Subcutaneous adipose tissue (tissue), 4 donors: ENCODE data around the gene AP1G1. TPM values are rescaled to one million over a fixed set of nuclear protein-coding genes. Genes with fewer than 3 reads are reported as not detected.

ENCODE experiments used
- total RNA-seq, 4 donors: library from RNA; depleted of rRNA; stranded (reverse); fragments of >200 nt; gene quantifications; one replicate each; pipeline ENCODE4 v1.1.0, GENCODE V29; 2016
- TF ChIP-seq, protein P1 (sequence below): fragments of 450-650 bp; IDR thresholded peaks from one replicate; pipeline ENCODE4 v1.5.1; 2016; ENCODE audit warnings: low read depth, mild to moderate bottlenecking, control low read depth, antibody characterized with exemption, moderate library complexity

Gene AP1G1
- total RNA-seq, 4 donors from 2014 or later, result 69.0 to 114 (median 81.2) TPM

DNA sequence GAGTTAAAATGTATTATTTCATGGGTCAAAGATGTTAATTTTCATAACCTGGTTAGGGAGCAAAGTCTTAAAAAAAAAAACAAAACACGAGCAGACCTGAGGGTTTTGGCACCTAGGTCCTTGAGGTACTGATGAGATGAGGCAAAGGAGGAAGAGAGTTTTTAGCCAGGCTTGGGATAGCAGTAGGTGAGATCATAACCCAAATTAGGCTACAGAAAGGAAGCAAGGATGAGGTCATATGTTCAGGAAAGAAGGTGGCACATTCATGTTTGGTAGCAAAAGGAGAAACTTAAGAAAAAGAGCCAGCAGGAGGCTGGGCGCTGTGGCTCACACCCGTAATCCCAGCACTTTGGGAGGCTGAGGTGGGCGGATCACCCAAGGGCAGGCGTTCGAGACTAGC, 40.0 kb upstream of the AP1G1 start:
- TF ChIP-seq, protein P1, sequence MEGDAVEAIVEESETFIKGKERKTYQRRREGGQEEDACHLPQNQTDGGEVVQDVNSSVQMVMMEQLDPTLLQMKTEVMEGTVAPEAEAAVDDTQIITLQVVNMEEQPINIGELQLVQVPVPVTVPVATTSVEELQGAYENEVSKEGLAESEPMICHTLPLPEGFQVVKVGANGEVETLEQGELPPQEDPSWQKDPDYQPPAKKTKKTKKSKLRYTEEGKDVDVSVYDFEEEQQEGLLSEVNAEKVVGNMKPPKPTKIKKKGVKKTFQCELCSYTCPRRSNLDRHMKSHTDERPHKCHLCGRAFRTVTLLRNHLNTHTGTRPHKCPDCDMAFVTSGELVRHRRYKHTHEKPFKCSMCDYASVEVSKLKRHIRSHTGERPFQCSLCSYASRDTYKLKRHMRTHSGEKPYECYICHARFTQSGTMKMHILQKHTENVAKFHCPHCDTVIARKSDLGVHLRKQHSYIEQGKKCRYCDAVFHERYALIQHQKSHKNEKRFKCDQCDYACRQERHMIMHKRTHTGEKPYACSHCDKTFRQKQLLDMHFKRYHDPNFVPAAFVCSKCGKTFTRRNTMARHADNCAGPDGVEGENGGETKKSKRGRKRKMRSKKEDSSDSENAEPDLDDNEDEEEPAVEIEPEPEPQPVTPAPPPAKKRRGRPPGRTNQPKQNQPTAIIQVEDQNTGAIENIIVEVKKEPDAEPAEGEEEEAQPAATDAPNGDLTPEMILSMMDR, result no peak

DNA sequence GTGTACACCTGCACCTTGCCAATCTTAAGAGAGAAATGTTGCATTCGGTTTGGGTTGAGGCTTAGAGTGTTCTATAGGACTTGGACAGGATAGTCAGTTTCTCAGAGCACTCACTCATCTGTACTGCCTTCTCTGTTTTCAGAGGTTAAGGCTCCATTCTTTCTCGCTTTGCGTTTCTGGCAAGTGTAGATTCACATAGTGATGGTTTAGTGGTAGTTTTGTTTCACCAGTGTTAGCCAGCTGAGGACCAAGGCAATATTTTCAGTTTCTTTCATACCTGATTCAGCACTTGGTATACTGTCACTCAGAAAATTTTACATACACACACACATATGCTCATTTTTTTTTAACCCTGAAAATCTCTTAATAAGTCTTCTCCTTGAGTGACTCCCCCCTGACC, 38.5 kb upstream of the AP1G1 start:
- TF ChIP-seq, protein P1, result no peak

DNA sequence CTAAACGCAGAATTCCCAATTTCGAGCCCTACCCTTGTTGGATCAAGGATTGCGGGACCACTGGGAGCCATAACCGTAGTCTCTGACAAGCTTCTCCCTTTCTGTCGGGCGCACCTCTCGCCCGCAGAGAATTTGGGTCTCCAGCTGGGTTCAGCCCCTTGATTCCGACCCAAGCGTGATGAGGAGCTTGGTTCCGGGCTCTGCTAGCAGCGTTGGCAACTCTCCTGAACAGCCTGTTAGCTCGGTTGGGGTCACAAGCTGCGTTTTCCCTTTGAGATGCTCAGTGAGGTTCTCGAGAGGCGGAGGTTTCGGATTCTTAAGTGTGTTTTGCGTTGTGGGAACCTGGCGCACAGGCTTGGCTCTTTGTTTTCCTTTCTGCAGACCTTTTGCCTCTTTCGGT, 37.8 kb upstream of the AP1G1 start:
- TF ChIP-seq, protein P1, result no peak

DNA sequence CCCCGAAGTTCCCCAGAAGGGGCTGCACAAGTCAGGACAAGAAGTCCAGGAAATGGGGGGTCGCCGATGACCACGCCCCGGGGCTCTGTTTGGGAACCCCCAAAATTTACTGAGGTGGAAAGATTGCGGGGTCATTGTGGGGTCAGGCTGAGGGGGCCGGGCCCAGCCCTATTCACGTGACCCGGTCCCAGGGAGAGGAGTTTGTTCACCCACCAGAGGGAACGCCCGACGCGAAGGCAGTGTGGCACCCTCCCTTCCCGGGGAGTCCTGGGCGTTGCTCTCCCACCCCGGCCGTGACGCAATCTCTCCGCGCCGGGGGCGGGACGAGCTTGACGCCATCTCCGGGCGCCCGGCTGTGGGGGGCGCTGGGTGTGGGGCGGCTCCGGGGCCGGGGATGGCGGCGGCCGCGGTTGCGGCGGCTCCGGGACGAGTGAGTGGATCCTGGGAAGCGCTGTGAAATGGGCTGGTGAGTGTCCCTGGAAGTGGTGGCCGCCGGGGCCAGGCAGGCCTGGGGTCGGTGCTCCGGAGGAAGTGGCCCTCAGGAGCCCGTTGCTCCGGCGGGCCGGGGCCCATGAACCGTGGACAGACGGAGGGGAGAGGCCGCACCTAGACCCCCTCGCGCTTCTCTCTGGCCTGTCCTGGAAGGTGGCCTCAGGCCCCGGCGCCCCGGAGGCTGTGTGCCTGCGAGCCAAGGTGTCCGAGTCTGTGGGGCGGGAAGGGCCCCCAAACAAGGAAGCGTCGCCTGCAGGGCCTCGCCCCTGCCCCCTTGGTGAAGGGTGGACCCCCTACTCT, 37.2 kb upstream of the AP1G1 start, which contains the start of gene ATXN1L:
TSS of gene ATXN1L (plus strand) at position 338 of the 792 bp plus-strand sequence. CDS start 3,765 bp downstream, outside the sequence.
- TF ChIP-seq, protein P1, result no peak

DNA sequence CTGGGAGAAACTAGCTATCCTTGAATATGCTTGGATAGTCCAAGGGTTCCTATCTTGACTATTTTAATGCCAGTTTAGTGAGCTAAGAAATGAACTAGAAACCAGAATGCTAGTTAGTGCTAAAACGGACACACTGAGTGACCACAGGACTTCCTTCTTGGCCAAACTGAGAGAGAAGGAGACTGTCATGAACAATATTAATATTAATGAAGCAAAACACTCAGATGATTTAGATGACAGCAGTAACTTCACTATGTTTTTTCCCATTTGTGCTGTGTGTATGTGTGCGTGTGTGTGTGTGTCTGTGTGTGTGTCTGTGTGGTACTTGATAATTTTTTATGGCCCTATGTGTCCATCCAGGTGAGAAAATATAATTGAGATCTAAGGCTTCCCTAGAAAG, 34.9 kb upstream of the AP1G1 start:
- TF ChIP-seq, protein P1, result no peak

DNA sequence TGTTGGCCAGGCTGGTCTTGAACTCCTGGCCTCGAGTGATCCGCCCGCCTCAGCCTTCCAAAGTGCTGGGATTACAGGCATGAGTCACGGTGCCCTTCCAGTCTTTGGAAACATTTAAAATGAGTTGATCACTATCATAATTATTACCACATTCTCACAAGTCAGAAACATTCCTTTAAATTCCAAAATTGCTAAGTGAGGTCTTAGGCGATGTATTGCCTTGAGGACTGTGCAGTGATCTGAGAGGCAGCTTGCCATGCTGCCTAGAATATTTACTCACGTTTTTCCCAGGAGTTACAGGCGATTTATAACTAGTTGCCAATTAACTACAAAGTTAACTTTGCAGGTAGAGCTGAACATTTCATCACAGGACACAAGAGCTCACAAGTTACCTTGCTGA, 31.4 kb upstream of the AP1G1 start:
- TF ChIP-seq, protein P1, result no peak

DNA sequence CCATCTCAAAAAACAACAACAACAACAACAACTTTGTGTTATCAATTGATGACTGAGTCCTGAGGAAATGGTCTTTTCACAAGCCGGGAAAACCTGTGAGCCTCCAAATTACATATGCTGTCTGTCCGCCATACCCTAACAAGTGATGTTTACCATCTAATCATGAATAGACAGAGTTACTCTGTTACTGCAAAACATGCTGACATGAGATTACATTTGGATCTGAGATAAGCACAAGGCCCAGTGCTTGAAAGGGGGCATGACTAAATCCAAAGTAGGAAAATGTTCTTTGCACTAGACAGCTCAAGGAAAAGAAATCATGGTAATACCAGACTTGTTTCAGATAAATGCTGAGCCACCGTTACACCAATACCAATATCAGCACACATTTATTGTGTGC, 28.5 kb upstream of the AP1G1 start:
- TF ChIP-seq, protein P1, result no peak
